D721Med (cell line): ENCODE results near the gene AIFM1.

Experiments
- DNase-seq: peaks from one replicate; pipeline ENCODE4 v3.0.0; 2011; ENCODE audit warnings: low spot score; ENCODE audit not compliant: insufficient read length
- FAIRE-seq: peaks from 2 replicates; lab custom pipeline; 2011; peaks lifted over from hg19 to GRCh38; lab: Jason Lieb, UNC
- TF ChIP-seq, protein P1 (sequence below): IDR thresholded peaks from 2 replicates; pipeline ENCODE4 v1.5.1; 2012; ENCODE audit warnings: mild to moderate bottlenecking, control low read depth; ENCODE audit not compliant: insufficient read depth; ENCODE audit errors: missing control alignments

AIFM1 gene

DNA sequence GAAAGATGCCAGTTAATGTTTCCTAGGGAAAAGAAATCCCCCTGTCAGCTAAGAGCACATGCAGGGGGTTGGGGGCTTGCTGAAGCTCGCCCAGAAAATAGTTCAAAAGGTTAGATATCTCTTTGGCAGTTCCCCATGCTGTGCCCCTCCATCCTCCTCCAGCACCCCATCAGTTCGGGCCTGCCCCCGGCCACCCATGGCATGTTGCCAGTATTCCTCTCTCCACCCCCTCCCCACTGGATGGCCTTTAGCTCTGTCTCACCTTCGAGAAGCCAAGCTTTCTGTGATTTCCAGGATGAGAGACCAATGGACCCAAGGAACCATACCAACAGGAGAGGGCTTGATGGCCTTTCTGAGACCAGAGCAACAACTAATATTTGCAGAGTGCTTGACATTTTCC is 11.3 kb upstream of the AIFM1 start:
- TF ChIP-seq, protein P1, sequence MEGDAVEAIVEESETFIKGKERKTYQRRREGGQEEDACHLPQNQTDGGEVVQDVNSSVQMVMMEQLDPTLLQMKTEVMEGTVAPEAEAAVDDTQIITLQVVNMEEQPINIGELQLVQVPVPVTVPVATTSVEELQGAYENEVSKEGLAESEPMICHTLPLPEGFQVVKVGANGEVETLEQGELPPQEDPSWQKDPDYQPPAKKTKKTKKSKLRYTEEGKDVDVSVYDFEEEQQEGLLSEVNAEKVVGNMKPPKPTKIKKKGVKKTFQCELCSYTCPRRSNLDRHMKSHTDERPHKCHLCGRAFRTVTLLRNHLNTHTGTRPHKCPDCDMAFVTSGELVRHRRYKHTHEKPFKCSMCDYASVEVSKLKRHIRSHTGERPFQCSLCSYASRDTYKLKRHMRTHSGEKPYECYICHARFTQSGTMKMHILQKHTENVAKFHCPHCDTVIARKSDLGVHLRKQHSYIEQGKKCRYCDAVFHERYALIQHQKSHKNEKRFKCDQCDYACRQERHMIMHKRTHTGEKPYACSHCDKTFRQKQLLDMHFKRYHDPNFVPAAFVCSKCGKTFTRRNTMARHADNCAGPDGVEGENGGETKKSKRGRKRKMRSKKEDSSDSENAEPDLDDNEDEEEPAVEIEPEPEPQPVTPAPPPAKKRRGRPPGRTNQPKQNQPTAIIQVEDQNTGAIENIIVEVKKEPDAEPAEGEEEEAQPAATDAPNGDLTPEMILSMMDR, result no peak
- FAIRE-seq, result no peak
- no peak for DNase-seq

GRCh38 chrX:130176354-130176776 is 10.7 kb upstream of the AIFM1 start:
- no peak for FAIRE-seq
- TF ChIP-seq, protein P1, result no peak
- DNase-seq, result no peak

DNA sequence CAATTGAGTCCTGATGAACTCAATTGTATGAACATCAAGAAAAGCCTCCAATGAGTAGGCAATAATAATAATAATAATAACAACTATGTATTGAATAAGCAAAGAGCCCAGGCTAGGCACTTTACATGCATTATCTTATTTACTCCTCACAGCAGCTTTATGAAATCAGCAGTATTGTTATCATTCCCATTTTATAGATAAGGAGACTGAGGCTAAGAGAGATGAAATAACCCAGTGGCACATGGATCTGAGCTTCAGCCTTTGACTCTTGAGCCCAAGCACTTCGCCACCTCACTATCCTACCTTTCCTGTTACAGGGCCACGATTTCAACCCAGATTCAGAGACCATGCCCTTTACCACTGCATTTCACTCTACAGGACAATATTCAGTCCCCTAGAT is 9.3 kb upstream of the AIFM1 start:
- TF ChIP-seq, protein P1, result no peak
- no peak for FAIRE-seq
- DNase-seq, result no peak

DNA sequence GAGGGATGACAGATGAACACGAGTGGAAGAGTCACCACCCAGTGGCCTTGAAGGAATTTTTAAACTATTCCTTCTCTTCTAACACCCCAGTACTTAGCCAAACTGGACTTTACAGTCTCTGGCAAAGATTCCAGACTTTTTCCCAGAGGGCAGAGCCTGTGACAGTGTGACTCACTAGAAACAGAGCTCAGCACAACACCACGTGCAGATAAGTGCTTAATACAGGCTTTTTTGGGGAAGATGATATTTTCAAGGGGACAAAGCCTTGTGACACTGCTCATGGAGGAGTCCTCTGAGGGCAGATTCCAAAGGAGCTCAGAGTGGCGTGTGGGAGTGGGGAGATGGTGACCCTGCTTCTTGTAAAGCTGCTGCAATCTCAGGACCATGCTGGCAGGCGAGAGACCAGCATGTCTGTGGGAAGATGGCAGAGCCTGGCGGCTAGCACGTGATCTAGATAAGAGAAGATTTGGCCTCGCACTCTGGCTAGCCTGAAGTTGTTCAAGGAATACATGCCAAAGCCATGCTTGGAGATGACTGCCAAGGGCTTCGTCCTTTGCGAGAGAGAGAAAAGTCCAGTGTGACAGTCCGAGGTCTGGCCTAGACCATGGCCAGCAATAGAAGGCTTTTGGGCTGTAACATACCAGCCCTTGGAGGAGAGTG is 8.5 kb upstream of the AIFM1 start:
- TF ChIP-seq, protein P1, result no peak
- no peak for FAIRE-seq
- no peak for DNase-seq

DNA sequence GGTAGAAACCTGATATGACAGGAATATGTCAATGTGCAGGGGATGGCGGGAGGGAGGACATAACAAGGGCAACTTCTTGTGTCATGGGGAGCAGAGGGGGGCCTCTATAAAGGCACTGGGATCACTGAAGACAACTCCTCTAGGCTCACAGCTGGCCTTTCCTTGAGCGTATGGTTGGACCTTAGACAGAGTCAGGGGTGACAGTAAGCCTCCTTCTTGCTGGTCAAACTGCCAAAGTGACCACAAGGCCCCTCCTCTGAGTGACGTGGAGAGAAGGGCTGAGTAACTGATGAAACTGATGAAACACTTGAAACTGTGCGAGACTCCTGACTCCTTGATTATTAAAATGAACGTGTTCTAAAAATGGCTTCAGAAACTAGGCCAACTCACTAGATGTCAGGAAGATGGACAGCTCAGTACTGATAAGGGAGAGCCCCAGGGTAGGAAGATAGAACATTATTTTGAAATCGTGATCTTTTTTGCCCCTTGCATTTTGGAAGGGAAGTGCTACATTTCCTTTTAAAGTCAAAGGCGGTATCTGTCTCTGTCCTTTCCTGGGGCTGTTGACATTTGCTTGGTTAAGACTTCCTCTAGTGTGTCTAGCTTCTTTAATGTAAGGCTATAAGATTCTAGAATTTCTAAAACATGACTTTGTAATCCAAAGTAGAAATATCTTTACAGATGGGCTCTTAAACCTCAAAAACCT is 7.7 kb upstream of the AIFM1 start:
- no peak for DNase-seq
- FAIRE-seq, result no peak

DNA sequence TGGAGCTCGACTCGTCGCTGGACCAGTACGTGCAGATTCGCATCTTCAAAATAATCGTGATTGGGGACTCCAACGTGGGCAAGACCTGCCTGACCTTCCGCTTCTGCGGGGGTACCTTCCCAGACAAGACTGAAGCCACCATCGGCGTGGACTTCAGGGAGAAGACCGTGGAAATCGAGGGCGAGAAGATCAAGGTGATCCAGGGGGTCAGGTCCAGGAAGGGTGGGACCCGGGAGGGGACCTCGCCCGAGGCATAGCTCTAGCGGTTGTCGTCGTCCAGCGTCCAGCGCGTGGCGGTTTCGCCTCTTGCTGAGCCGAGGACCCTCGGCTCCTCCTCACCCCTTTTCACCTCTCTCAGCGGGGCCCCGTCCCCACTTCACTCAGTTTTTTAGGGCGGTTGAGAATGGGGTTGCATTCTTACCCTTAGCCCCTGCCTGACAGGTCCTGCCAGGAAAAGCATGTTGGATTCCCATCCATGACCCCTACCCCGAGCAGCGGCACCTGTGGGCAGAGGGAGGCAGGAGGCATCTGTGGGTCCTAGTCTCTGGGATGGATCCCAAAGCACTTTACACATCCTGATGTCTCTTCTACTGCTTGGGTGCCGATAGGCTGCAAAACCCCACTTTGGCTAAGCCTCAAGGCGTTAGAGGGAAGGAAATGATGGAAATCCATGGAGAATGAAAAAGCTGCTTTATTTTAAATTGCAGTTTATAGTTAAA is 6.6 kb upstream of the AIFM1 start:
- TF ChIP-seq, protein P1, result no peak
- FAIRE-seq (no peak), DNase-seq (no peak)

More for the DNA sequence above, 7.7 kb upstream of the AIFM1 start:
- TF ChIP-seq, protein P1, result no peak
